NK-92 (cell line): Measurements from ENCODE around the gene PSENEN.

Experiments
- DNase-seq: peaks from one replicate; lab custom pipeline; 2025; ENCODE audit not compliant: unreplicated experiment; lab: John Stamatoyannopoulos, UW

The PSENEN gene

GRCh38 chr19:35745328-35746086, at the start of gene PSENEN, which contains the start of gene U2AF1L4:
TSS of gene PSENEN (plus strand) at chr19:35745651. CDS start at chr19:35745931, 280 bp downstream.
TSS of gene U2AF1L4 (minus strand) at chr19:35745418. CDS start at chr19:35745391, 27 bp downstream.
- peak; percentile 94 for DNase-seq

GRCh38 chr19:35695895-35696422, 49.5 kb upstream of the PSENEN start:
- DNase-seq: no peak

GRCh38 chr19:35696835-35697234, 48.6 kb upstream of the PSENEN start:
- no peak for DNase-seq

- peak; percentile 57 for DNase-seq
Observed at GRCh38 chr19:35702223-35703012, 43.0 kb upstream of the PSENEN start.

- DNase-seq: no peak
Observed at GRCh38 chr19:35703343-35703742, 42.1 kb upstream of the PSENEN start.

GRCh38 chr19:35704218-35704617, 41.2 kb upstream of the PSENEN start, which contains the start of gene ZBTB32:
TSS of gene ZBTB32 (plus strand) at chr19:35704558. CDS start at chr19:35714627, 10,069 bp downstream.
- DNase-seq: no peak

GRCh38 chr19:35708391-35708790, 37.1 kb upstream of the PSENEN start:
- DNase-seq: no peak

- no peak for DNase-seq
Observed at GRCh38 chr19:35710784-35711723, 34.4 kb upstream of the PSENEN start.

- DNase-seq: no peak
Observed at GRCh38 chr19:35712567-35713505, 32.6 kb upstream of the PSENEN start.

GRCh38 chr19:35713506-35713850, 32.0 kb upstream of the PSENEN start:
- DNase-seq: no peak

GRCh38 chr19:35713904-35714495, 31.5 kb upstream of the PSENEN start:
- DNase-seq: no peak

- no peak for DNase-seq
Observed at GRCh38 chr19:35714601-35715354, 30.7 kb upstream of the PSENEN start.

GRCh38 chr19:35715355-35715809, 30.1 kb upstream of the PSENEN start:
- no peak for DNase-seq

- no peak for DNase-seq
Observed at GRCh38 chr19:35715981-35716800, 29.3 kb upstream of the PSENEN start.

GRCh38 chr19:35716801-35717664, 28.4 kb upstream of the PSENEN start:
- DNase-seq: peak; percentile 75

- DNase-seq: no peak
Observed at GRCh38 chr19:35717665-35718344, 27.6 kb upstream of the PSENEN start, which contains the start of gene KMT2B. TSS of gene KMT2B (plus strand) at chr19:35718003. CDS start at chr19:35718019, 16 bp downstream.
